ENCODE results near the gene PGM5. TPM values are rescaled to one million over a fixed set of nuclear protein-coding genes. Genes with fewer than 3 reads are reported as not detected.

Gene PGM5
- polyA plus RNA-seq, 3 donors, result 35.4 to 41.7 (median 35.6) TPM

DNA sequence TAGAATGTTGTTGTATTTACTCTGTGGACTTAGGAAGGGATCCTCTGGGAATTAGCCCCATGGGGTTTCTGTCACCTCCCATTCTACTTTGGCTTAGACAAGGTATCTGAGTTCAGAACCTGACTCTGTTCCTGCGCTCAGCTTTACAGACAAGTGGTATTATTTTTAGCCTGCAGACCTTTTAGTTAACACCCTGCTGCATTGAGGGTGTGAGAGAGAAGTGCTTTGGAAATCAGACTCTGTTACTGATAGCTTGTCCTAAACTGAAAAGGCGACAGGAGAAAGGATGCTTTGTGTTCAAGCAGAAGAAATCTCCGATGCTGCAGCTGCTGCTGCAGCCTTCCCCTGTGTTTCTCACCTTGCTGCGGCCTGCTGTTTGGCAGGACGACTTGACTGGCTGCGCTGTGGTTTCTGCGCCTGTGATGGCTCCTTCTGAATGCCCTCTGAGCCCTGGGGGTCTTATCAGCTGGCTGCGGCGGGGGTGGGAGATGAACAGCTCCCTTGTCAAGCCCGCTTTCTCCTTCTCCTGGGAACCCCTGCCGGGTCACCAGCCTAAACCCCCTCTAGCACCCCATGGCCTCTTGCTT lies 61.9 kb downstream of the PGM5 start:
- DNase-seq (ENCODE audit: extremely low read depth in 1 of 11, low read depth in 9 of 11, low spot score in 4 of 11), result no peak

DNA sequence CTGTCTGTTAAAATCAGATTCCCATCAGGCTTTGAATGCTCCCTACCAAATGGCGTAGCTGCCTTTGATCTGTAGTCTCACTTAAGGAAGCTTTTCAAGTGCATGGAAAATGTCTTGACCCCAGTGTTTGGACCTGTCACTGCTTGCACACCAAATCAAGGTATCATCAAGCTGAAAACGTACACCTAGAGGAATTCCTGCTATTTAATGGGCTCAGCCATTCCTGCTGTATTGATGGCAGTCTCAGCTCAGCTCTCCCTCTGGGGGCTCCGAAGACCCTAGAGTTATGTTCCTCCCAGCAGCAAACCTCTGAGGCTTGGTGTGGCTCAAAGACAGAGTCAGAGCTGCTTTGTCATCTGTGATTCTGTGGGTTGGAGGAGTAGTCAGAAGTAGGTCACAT lies 63.5 kb downstream of the PGM5 start:
- no peak for DNase-seq (ENCODE audit: extremely low read depth in 1 of 11, low read depth in 9 of 11, low spot score in 4 of 11)

DNA sequence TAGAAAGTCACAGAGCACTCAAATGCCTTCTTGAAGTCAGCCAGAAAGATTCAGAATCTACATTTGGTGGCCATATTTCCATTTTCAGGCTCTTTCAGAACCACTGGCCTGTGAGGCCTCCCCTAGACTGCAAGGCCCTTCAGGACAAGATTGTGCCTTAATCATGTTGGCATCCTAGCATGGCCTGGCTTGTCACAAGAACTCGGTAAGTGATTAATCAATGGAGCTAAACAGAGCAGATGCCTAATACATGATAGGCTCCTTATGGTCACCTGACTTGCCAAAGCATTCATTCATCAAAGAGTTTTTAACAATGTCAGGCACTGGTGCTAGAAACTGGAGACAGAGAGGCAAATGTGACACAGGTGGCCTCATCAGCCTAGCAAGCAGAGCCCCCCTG lies 70.3 kb downstream of the PGM5 start:
- DNase-seq (ENCODE audit: extremely low read depth in 1 of 11, low read depth in 9 of 11, low spot score in 4 of 11), result no peak

DNA sequence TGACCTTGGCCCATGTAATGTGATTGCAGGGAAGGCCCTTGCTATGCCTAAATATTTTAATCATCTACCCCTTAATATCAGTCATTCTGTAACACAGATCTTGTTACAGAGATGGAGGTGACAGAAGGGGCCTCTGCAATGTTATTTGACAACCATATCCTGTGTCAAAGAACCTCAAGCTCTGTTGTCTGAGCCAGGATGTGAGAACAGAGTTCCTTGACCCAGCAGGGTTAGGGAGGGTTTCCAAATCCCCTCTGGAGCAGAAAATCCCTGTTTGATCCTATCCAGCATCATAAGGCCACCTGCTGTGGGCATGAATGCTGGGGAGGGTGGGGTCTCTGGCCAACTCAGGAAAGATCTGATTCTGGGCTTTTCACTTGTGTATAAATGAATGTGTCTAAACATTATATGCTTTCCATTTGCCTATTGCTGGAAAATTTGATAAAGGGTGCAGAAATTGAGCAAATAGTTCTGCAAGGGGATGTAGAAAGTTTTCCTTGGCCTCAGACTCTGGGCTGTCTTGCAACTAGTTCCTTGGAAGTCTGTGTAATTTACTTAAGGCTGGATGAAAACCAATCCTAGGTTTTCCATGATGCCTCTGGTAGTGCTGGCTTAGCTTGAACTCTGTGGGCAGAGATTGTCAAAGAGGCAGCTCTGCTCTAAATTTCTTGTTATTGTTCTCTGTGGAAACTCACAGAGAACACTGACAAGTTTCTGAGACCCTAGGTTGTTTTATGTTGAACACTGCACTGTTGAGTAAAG lies 71.0 kb downstream of the PGM5 start:
- DNase-seq (ENCODE audit: extremely low read depth in 1 of 11, low read depth in 9 of 11, low spot score in 4 of 11), result no peak

DNA sequence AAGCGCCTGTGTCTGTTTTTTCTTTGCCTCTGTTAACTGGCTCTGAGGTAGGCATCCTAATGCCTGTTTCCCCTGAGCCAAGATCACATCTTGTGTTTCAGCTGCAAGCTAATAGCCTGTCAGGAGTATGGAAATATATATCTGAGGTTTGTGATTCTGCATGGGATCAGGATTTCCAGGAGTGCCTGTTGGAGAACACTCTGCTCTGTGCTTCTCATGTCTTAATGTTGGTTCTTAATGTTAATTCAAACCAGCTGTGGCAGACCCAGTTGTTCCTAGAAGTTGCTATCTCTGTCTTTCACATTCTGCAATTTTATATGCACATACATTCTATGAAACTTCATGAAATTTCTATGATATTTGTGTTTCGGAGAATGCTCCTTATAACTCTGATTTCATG lies 72.1 kb downstream of the PGM5 start:
- DNase-seq (ENCODE audit: extremely low read depth in 1 of 11, low read depth in 9 of 11, low spot score in 4 of 11), result no peak

DNA sequence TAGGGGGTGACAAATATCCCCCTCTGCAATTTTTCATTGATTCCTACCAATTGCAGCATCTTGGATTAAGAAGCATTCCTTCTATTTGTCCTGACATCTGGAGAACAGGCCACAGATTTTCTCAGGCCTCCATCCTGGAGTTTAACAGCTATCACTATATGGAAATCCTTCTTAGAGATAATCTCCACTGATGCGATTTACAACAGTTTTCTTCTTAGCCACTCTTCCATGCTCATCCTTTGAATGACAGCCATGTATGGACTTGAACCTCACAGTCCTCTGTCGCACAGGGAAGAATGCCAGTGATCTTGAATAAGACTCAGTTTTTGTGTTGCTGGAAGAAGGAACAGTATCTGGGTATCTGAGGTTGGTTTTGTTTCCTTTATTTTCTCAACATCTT lies 73.2 kb downstream of the PGM5 start:
- DNase-seq (ENCODE audit: extremely low read depth in 1 of 11, low read depth in 9 of 11, low spot score in 4 of 11), result no peak

DNA sequence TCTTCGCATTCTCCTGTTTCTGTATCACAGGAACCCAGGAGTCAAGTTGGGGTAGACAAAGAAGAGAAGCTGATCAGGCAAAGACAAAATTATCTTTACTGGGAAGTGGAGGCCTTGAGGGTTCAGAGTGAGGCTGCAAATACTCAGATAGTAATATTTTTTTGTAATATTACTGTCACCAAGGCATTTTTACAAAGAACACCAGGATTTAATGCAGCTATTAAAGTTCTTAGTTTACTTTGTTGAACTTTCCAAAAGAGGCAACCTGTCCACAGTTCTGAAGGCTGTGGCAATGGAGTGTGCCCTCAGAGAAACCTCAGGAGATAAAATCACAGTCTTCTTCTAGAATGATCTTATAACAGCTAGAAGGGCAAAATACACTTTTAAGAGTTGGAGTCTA lies 74.9 kb downstream of the PGM5 start:
- no peak for DNase-seq (ENCODE audit: extremely low read depth in 1 of 11, low read depth in 9 of 11, low spot score in 4 of 11)

DNA sequence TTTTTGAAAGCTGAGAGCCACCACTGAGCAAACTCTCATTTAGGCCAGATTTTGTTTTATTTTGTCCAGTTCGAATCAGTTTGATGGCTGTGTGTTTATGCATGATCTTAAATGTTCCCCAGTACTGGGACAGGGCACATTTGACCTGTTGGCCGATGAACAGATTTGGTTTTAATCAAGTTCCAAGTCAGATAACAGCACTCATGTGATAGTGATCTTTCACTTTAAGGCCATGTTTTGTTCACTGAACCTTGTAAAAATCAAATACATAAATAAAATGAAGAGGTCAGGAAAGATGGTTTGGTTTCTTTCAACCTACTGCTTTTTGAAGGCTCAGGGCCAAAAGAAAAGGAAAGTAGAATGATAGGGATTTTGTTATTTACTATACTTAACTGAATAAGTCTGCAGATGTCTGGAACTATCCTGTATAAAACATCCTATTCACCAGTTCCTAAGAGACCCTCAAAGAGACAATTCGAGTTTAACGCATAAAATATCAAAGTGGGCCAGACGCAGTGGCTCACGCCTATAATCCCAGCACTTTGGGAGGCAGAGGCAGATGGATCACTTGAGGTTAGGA lies 77.2 kb downstream of the PGM5 start:
- DNase-seq (ENCODE audit: extremely low read depth in 1 of 11, low read depth in 9 of 11, low spot score in 4 of 11), result no peak

DNA sequence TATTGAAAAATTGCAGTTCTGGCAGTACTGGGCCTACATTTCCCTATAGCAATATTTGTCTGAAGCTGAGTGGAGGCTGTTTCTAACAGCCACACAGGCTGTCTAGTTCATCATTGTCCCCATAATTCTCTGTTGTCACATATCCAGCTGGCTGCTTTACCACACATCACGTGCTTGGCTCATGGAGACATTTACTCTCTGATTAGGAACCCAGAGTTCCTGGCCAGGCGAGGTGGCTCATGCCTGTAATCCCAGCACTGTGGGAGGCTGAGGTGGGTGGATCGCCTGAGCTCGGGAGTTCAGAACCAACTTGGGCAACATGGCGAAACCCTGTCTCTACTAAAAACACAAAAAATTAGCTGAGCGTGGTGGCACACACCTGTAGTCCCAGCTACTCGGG lies 81.4 kb downstream of the PGM5 start:
- DNase-seq (ENCODE audit: extremely low read depth in 1 of 11, low read depth in 9 of 11, low spot score in 4 of 11), result no peak

DNA sequence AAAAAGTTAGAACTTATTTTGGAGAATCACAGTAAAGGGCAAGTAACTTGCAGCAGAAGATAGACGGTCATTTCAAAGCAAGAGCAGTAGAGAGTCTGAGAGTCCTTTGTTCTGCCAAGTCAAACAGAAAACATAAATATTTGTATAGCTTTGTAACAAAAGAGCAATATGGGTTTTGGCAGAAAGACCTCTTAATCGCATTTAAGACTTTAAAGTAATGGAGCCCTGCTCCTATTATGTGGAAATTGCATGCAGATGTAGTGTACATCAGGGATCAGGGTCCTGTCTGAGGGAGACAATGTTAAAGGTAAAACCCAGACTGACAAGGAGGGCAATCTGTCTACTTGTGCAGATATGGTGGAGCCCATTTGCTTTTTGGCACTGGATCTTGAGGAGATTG lies 87.2 kb downstream of the PGM5 start:
- DNase-seq (ENCODE audit: extremely low read depth in 1 of 11, low read depth in 9 of 11, low spot score in 4 of 11), result no peak

DNA sequence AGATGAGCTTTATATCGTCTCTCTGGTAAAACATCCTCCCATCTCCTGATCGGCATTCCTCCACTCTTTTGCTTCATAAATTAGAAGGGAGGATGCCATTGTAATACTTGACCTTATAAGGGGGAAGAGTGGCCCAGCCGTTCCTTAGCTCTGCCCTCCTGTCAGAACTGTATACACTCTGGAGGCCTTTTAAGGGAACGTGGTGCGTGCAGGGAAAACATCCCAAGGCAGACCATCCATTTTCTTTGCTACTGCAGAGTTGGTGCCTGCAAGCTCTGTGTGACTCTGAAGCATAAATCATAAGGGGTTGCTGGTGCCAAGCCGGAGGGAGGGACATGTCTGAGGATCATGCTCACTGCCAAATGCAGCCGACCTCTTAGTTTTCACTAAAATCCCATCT lies 90.4 kb downstream of the PGM5 start:
- peak in 6 of 11 donors; percentile 10 to 62 (median 42) for DNase-seq (ENCODE audit: extremely low read depth in 1 of 11, low read depth in 9 of 11, low spot score in 4 of 11)

DNA sequence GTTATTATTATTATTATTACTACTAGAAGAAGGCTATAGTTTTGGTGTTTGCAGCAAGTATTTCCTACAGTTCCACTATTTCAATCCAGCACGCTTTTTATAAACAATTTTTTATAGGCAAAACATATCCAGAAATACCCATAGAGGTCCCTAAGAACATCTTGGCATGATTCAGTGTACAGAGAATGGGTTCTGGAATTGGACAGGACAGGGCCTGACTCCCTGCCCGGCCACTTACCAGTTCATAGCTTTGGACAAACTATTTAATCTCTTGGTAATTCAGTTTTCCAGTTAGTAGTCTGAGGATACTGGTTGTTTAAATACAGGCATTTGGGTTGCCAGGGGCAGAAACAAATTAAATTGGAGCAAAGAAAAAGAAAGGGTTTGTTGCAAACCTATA lies 91.2 kb downstream of the PGM5 start:
- no peak for DNase-seq (ENCODE audit: extremely low read depth in 1 of 11, low read depth in 9 of 11, low spot score in 4 of 11)

DNA sequence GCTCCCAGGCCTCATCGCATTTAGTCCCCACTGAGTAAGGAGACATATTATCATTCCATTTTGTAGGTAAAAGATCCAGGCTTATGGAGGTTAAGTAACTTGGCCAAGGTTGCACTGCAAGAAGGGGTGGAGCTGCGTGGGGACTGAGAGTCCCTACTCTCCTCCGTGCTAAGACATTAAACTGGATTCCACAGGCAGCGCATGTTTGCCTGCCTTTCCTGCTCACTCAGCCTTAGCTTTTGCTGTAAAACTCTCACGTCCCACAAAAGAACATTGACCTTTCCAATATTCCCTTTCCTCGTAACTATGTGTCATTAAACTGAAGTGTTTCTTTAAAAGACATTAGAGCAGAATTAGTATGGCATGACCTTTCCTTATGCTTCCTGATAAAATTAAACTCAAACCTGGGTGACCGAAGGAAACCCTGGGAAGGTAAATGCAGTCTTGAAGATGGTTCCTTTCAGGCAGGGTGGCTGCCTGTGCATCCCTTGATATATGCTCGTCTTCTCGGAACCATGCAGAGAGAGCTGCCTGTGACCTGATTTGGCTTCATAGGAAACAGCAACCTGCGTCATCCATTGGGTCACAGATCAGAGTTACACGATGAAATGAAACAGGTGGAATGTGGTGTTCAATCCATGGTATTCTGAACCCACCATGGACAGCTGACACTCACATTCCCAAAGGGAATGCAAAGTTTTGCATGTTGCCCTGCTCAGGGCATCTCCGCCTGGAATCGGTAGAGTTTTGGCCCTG lies 98.3 kb downstream of the PGM5 start:
- DNase-seq (ENCODE audit: extremely low read depth in 1 of 11, low read depth in 9 of 11, low spot score in 4 of 11), result peak in 2 of 11 donors; percentile 25 to 39

DNA sequence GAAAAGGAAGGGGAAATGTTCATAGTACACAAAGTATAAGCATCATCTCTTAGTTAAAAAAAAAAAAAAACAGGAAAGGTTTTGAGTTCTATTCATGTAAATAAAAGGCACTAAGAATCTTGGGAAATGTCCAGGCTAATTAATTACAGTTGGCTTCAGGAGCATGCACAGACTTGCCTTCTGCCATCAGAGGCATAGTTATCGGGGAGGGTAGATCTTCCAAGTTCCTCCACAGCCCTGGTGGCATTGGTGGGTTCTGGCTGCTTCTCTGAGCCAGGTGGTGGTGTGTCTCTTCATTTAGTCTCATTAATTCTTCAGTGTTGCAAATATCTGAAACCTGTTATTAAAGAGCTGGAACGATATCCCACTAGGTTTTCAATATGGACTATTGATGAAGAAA lies 99.0 kb downstream of the PGM5 start:
- DNase-seq (ENCODE audit: extremely low read depth in 1 of 11, low read depth in 9 of 11, low spot score in 4 of 11), result no peak

DNA sequence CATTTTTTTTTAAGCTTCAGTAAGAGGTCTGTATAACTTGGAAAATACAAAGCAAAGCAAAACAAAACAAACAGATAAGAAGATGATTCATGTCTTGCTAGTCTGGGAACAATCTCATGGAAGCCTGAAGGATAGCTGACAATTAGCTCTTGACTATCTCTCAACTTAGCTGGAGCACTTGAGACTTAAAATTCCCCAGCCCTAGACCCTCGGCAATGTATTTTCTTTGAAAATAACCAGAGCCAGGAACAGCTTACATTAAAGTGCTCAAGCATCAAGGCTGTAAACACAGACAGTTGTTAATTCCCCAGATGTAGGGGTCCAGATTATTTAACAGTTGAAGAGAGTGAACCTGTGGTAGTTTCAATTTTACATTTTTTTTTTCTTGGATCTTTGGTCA lies 101.4 kb downstream of the PGM5 start:
- no peak for DNase-seq (ENCODE audit: extremely low read depth in 1 of 11, low read depth in 9 of 11, low spot score in 4 of 11)

DNA sequence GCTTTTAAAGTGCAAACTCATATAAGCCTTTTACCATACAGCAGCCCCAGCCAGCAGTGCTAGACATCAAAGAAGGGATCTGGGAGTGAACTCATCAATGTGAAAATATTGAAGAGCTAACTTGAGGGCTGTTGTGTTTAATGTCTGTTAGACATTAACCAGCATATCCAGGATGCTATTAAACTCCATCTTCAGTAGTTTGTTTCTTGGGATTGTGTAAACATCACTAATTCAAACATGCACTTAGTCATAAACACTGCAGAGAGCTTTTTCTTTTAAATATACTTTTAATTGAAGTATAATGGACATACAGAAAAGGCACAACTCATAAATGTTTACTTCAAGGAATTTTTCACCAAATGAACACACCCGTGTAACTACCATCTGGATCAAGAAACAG lies 102.5 kb downstream of the PGM5 start:
- no peak for DNase-seq (ENCODE audit: extremely low read depth in 1 of 11, low read depth in 9 of 11, low spot score in 4 of 11)

DNA sequence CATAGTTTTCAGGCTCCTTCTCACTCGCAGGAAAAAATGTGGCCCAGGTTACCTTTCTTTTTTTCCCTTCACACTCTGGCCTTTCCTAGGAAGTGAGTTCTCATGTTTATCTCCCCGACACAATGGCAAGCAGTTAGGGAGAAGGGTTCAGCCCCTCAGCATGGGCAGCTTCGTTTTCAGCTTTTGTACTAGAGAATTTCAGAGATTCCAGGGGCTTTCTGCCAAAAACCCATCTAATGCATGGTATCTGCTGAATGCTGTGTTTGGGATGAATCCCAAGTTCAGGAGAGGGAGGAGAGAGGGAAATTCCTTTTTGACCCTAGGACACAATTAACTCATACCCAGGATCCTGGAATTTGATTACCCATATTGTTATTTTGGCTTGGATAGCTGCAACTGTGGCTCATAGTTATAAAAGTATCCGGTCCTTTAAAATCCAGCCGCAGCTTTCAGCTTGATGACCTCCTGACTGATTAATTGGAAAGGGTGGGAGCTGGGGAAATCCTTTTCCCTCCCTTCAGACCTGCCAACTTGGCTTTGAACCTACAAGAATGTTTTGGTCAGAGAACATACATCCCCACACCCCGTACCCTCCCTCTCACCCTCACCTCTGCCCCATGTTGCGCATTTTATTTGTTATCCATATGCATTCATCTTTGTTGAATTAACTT lies 105.8 kb downstream of the PGM5 start:
- no peak for DNase-seq (ENCODE audit: extremely low read depth in 1 of 11, low read depth in 9 of 11, low spot score in 4 of 11)

DNA sequence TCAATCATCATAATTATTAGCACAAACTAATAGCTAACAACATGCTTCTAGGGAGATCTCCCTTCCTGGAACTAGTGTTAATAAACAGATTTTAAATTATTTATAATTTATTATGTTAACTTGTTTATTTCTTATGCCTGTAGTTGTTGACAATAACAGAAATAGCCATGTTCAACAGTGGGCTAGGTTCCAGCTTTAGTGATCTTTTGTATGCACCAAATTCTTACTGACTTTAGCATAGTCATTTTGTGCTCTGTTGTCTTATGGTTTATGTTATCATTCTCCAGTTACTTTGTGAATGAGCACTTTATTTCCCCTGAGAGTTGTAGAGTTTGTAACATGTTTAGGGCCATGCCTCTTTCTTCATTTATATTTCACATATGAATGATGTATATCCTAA lies 113.7 kb downstream of the PGM5 start:
- DNase-seq (ENCODE audit: extremely low read depth in 1 of 11, low read depth in 9 of 11, low spot score in 4 of 11), result no peak

DNA sequence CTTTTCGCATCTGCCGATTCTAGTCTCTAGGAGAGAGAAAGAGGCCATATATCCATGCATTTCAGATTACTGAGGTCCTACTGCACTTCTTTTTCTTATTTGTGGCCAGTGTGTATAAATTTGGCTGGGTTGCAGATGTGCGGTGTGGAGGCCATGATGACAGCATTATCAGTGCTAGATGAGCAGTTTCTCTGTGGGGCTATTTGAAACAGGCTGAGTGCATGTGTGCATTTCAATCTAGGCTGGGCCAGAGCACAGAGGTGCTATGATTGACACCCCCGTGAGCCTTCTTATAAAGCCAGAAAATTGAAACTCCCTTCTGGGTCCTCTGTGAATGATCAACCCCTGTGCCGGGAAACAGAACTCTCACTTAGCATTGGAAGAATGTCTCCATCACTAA lies 114.2 kb downstream of the PGM5 start:
- no peak for DNase-seq (ENCODE audit: extremely low read depth in 1 of 11, low read depth in 9 of 11, low spot score in 4 of 11)

DNA sequence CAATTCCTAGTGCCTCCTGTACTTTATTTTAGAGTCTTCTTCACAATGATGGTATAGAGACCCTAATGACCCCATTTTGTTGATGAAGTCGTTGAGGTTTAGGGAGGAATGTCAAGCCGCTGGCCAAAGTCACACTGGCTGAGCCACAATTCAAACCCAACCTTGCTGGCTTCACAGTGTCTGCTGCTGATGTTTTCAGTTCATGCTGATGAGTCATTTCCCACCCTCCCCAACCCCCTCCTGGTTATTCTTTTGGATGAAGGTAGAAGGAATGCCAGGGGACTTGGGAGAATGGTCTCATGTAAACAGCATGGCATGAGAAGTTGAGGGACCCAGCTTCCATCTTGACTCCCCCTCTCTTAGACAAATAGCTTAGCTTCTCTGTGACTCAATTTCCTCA lies 115.7 kb downstream of the PGM5 start:
- DNase-seq (ENCODE audit: extremely low read depth in 1 of 11, low read depth in 9 of 11, low spot score in 4 of 11), result no peak
